Endothelial cell of umbilical vein (primary cell): ENCODE results near the gene PPP2R2C. TPM values are rescaled to one million over a fixed set of nuclear protein-coding genes. Genes with fewer than 3 reads are reported as not detected.

Source experiments
- BruUV-seq: library from RNA; stranded (reverse); fragments of 400-500 nt; replicated peaks from 2 replicates; lab custom pipeline; 2021; lab: Mats Ljungman, UMichigan
- CTCF ChIA-PET: fragments of 300-600, 350-600 bp; sonication (Branson Sonifier 250); formaldehyde crosslinking; loops from one replicate; lab custom pipeline; 2021; ENCODE audit warnings: antibody characterized with exemption, inconsistent platforms; lab: Charles Lee
- POLR2A ChIA-PET: fragments of 300-600, 350-600 bp; sonication (Branson Sonifier 250); formaldehyde crosslinking; loops from one replicate; lab custom pipeline; 2021; ENCODE audit warnings: antibody characterized with exemption, inconsistent platforms; lab: Charles Lee
- DNase-seq: peaks from one replicate; pipeline ENCODE4 v3.0.0-alpha.2; 2011; ENCODE audit warnings: low read depth, low spot score
- FAIRE-seq: peaks from 2 replicates; lab custom pipeline; 2011; peaks lifted over from hg19 to GRCh38; lab: Jason Lieb, UNC
- H2AFZ ChIP-seq: 2 replicates; pipeline ENCODE4 v1.6.0; 2012; ENCODE audit warnings: low read depth, low read length, control low read depth, inconsistent platforms
- H3K27ac ChIP-seq: 2 replicates; pipeline ENCODE4 v1.5.1; 2011; ENCODE audit warnings: low read depth, mild to moderate bottlenecking, control low read depth, low read length, moderate library complexity; ENCODE audit not compliant: insufficient read depth
- H3K27me3 ChIP-seq, 2 experiments: 2 replicates each; pipeline versions ENCODE4 v1.6.0 to v1.6.1; 2011; ENCODE audit warnings: low read length in 2 of 2, mixed read lengths in 1 of 2; ENCODE audit not compliant: control insufficient read depth in 2 of 2, insufficient read depth in 2 of 2
- H3K36me3 ChIP-seq, 2 experiments: 2 replicates in 1 of 2; 3 replicates in 1 of 2; pipeline ENCODE4 v1.5.1; 2011; ENCODE audit warnings: low read length in 2 of 2, mild to moderate bottlenecking in 1 of 2, moderate library complexity in 1 of 2; ENCODE audit not compliant: control insufficient read depth in 2 of 2, insufficient read depth in 2 of 2; ENCODE audit errors: extremely low read depth in 1 of 2
- H3K4me1 ChIP-seq: 3 replicates; pipeline ENCODE4 v1.5.1; 2011; ENCODE audit warnings: mild to moderate bottlenecking, low read length; ENCODE audit not compliant: control insufficient read depth, insufficient read depth; ENCODE audit errors: extremely low read depth
- H3K4me2 ChIP-seq: 2 replicates; pipeline ENCODE4 v1.6.1; 2011; ENCODE audit warnings: low read length, control low read depth, mixed read lengths; ENCODE audit not compliant: insufficient read depth
- H3K4me3 ChIP-seq, 3 experiments: fragments of 200-600 bp in 1 of 3; sonication (generic), shearing (Covaris generic) in 1 of 3; replicated peaks in 1 of 3; 2 replicates each; pipeline ENCODE4 v1.5.1; 2011 to 2016; ENCODE audit warnings: control low read depth in 3 of 3, low read length in 3 of 3, mild to moderate bottlenecking in 2 of 3, inconsistent platforms in 1 of 3, low read depth in 1 of 3, moderate library complexity in 1 of 3; ENCODE audit not compliant: insufficient read depth in 1 of 3
- H3K79me2 ChIP-seq: 2 replicates; pipeline ENCODE4 v1.6.0; 2012; ENCODE audit warnings: low read length, inconsistent platforms; ENCODE audit not compliant: control insufficient read depth, insufficient read depth
- H3K9ac ChIP-seq: replicated peaks from 2 replicates; pipeline ENCODE3; 2011; ENCODE audit warnings: low read length, control low read depth; ENCODE audit not compliant: insufficient read depth; ENCODE audit errors: extremely low read depth
- H3K9me1 ChIP-seq: replicated peaks from 3 replicates; pipeline ENCODE4 v1.6.0; 2011; ENCODE audit warnings: mild to moderate bottlenecking, low read length; ENCODE audit not compliant: control insufficient read depth, insufficient read depth; ENCODE audit errors: extremely low read depth
- H3K9me3 ChIP-seq: replicated peaks from 2 replicates; pipeline ENCODE4 v1.5.1; 2012; ENCODE audit warnings: low read length, inconsistent platforms; ENCODE audit not compliant: control insufficient read depth, insufficient read depth
- H4K20me1 ChIP-seq: replicated peaks from 2 replicates; pipeline ENCODE3; 2011; ENCODE audit warnings: mild to moderate bottlenecking, low read length; ENCODE audit not compliant: control insufficient read depth, insufficient read depth; ENCODE audit errors: extremely low read depth
- CTCF ChIP-seq, 2 donors: IDR thresholded peaks; 1 replicate in 1 of 2; 2 replicates in 1 of 2; pipeline ENCODE4 v1.5.1; 2011; ENCODE audit warnings: low read length in 2 of 2, mild to moderate bottlenecking in 2 of 2, moderate library complexity in 2 of 2, control low read depth in 1 of 2, inconsistent platforms in 1 of 2, low read depth in 1 of 2; ENCODE audit not compliant: insufficient read depth in 1 of 2; ENCODE audit errors: extremely low read depth in 1 of 2
- EZH2 ChIP-seq: IDR thresholded peaks from 2 replicates; pipeline ENCODE4 v1.6.1; 2012; ENCODE audit warnings: borderline replicate concordance, low read depth, mild to moderate bottlenecking, moderate library complexity, low read length, inconsistent platforms; ENCODE audit not compliant: severe bottlenecking
- FOS ChIP-seq: IDR thresholded peaks from 2 replicates; pipeline ENCODE4 v1.6.1; 2011; ENCODE audit warnings: mild to moderate bottlenecking, low read length, moderate library complexity, borderline replicate concordance; ENCODE audit not compliant: insufficient read depth
- GATA2 ChIP-seq: IDR thresholded peaks from 2 replicates; pipeline ENCODE4 v1.7.0; 2011; ENCODE audit warnings: low read depth, mild to moderate bottlenecking, moderate library complexity, mixed read lengths, low read length; ENCODE audit not compliant: insufficient read length, insufficient read depth
- JUN ChIP-seq: IDR thresholded peaks from 2 replicates; pipeline ENCODE4 v1.6.1; 2011; ENCODE audit warnings: borderline replicate concordance, low read depth; ENCODE audit not compliant: insufficient read length, insufficient read depth
- MAX ChIP-seq: IDR thresholded peaks from 2 replicates; pipeline ENCODE4 v1.6.1; 2011; ENCODE audit not compliant: insufficient read depth, insufficient read length
- MYC ChIP-seq: IDR thresholded peaks from one replicate; pipeline ENCODE4 v1.6.1; 2011; ENCODE audit warnings: mild to moderate bottlenecking, low read depth, low read length
- POLR2A ChIP-seq: IDR thresholded peaks from 2 replicates; pipeline ENCODE4 v1.6.1; 2012; ENCODE audit warnings: low read depth, mild to moderate bottlenecking, control low read depth, low read length
- POLR2AphosphoS5 ChIP-seq: IDR thresholded peaks from 2 replicates; pipeline ENCODE4 v1.6.1; 2012; ENCODE audit warnings: low read depth, mild to moderate bottlenecking, control low read depth, low read length, moderate library complexity; ENCODE audit not compliant: insufficient read depth
- dilution Hi-C: fragments of 300-500 bp; cut with MboI; formaldehyde crosslinking; loops from one replicate; pipeline ENCODE4 v1.15.0; 2019; ENCODE audit warnings: low sequenced_read_pairs; ENCODE audit not compliant: extremely low pct_ligation_motif_present
- intact Hi-C: fragments of 100-400 bp; cut with micrococcal nuclease; formaldehyde crosslinking; loops from one replicate; pipeline ENCODE4 v1.10.0; 2022
- polyA plus RNA-seq, 4 experiments: library from polyadenylated mRNA; depleted of rRNA in 3 of 4; stranded (reverse) in 3 of 4; unstranded in 1 of 4; fragments of >200 nt; gene quantifications; 2 replicates each; pipeline versions ENCODE4 v1.2.1 to v1.2.3, GENCODE V29; 2011 to 2012; ENCODE audit warnings: missing spikeins in 1 of 4
- total RNA-seq: library from RNA; stranded (reverse); gene quantifications from 2 replicates; pipeline ENCODE4 v1.2.3, GENCODE V29; 2021

Gene PPP2R2C
- total and polyA plus RNA-seq, 2 donors (not counting 3 experiments of a cell fraction or from before 2014, with no cell fraction given), result 0.03 to 0.09 TPM

- H4K20me1 ChIP-seq, result no peaks in the 10 kb centered on the region
- DNase-seq, result no peak
- intact Hi-C loops (no loop called here), dilution Hi-C loops (no loop called here)
- H3K27me3 ChIP-seq, result no peaks in the 10 kb centered on the region
- POLR2A ChIA-PET, result no interaction called here
- CTCF ChIA-PET, result no interaction called here
- no peaks in the 10 kb centered on the region for H3K9me1 ChIP-seq
- no peak overlapping the region for H3K4me2 ChIP-seq
- H3K4me3 ChIP-seq, result no peak overlapping the region
- no peak for FAIRE-seq
- H2AFZ ChIP-seq, result no peak overlapping the region
- no peaks in the 10 kb centered on the region for H3K36me3 ChIP-seq
- H3K4me1 ChIP-seq, result no peaks in the 10 kb centered on the region
- no peak overlapping the region for H3K27ac ChIP-seq
- H3K9ac ChIP-seq, result no peak overlapping the region
- H3K79me2 ChIP-seq, result no peaks in the 10 kb centered on the region
- TF ChIP-seq CTCF (IDR thresholded peaks at IDR 0.05; ENCODE audit: extremely low read depth in 1 of 2, insufficient read depth in 1 of 2, low read depth in 1 of 2, low read length in 2 of 2) (no peak), EZH2 (no peak), FOS (no peak), POLR2AphosphoS5 (no peak), POLR2A (no peak), GATA2 (no peak), JUN (no peak), MAX (no peak), MYC (no peak)
- BruUV-seq, result no TSS peak
- H3K9me3 ChIP-seq, result no peaks in the 10 kb centered on the region
Measured at GRCh38 chr4:6427439-6428090, 44.8 kb downstream of the PPP2R2C start.
